Transverse colon (tissue), 4 donors: ENCODE measurements around the gene DOC2B. TPM values are rescaled to one million over a fixed set of nuclear protein-coding genes. Genes with fewer than 3 reads are reported as not detected.
"Not testable (repeated sequence)": the region's sequence is repeated elsewhere in the genome, so short reads cannot be mapped to it uniquely, and the experiment has no call there.

Experiments used
- DNase-seq: peaks from one replicate; pipeline ENCODE4 v3.0.0-alpha.2; 2019
- H3K27ac ChIP-seq, 4 donors: fragments of 200-600 bp; sonication (generic); 2 replicates each; pipeline ENCODE4 v1.5.1; 2016 to 2018; ENCODE audit warnings: inconsistent platforms in 4 of 4
- H3K27me3 ChIP-seq: fragments of 200-600 bp; sonication (generic); 2 replicates; pipeline ENCODE4 v1.5.1; 2017; ENCODE audit warnings: inconsistent platforms
- H3K36me3 ChIP-seq, 4 donors: fragments of 200-600 bp; sonication (generic); 2 replicates each; pipeline ENCODE4 v1.5.1; 2017 to 2019; ENCODE audit warnings: inconsistent platforms in 4 of 4
- H3K4me1 ChIP-seq, 4 donors: fragments of 200-600 bp; sonication (generic); 2 replicates each; pipeline ENCODE4 v1.5.1; 2017 to 2020; ENCODE audit warnings: inconsistent platforms in 4 of 4
- H3K4me3 ChIP-seq, 4 donors: fragments of 200-600 bp; sonication (generic); 1 replicate in 1 of 4; 2 replicates in 3 of 4; pipeline versions ENCODE4 v1.5.1 to v1.6.1; 2017 to 2019; ENCODE audit warnings: inconsistent platforms in 4 of 4
- H3K9me3 ChIP-seq, 2 donors: fragments of 200-600 bp; sonication (generic); 2 replicates each; pipeline ENCODE4 v1.5.1; 2017 to 2019; ENCODE audit warnings: inconsistent platforms in 2 of 2
- WGBS, 2 donors: methylation state at CpG; one replicate each; pipeline ENCODE4 v1.1.5; 2018; ENCODE audit warnings: low coverage in 1 of 2; 5-methylcytosine and 5-hydroxymethylcytosine counted together
- in situ Hi-C, 4 donors: fragments of 200-750 bp; cut with MboI; loops; one replicate each; pipeline versions ENCODE4 v1.15.0 to v1.15.1; 2017; ENCODE audit warnings: low sequenced_read_pairs in 3 of 4, low pct_ligation_motif_present in 1 of 4, low pct_unique_long_range_greater_than_20kb in 1 of 4
- intact Hi-C: fragments of 100-400 bp; cut with DNase I; formaldehyde crosslinking; loops from one replicate; pipeline ENCODE4 v1.15.1; 2023; ENCODE audit warnings: low total_unique reads
- total RNA-seq, 4 donors: library from RNA; depleted of rRNA; stranded (reverse); fragments of >200 nt; gene quantifications; one replicate each; pipeline ENCODE4 v1.1.0, GENCODE V29; 2016
- TF ChIP-seq, protein P1 (sequence below), 5 experiments: fragments of 200-600 bp in 3 of 5; fragments of 450-650 bp in 2 of 5; sonication (generic) in 3 of 5; IDR thresholded peaks; 1 replicate in 2 of 5; 2 replicates in 3 of 5; pipeline ENCODE4 v1.5.1; 2016 to 2017; ENCODE audit warnings: antibody characterized with exemption in 5 of 5, inconsistent platforms in 3 of 5, mild to moderate bottlenecking in 2 of 5, moderate library complexity in 1 of 5

Gene DOC2B
- total RNA-seq, 4 donors from 2014 or later = 1.8 to 11.6 (median 2.6) TPM

DNA sequence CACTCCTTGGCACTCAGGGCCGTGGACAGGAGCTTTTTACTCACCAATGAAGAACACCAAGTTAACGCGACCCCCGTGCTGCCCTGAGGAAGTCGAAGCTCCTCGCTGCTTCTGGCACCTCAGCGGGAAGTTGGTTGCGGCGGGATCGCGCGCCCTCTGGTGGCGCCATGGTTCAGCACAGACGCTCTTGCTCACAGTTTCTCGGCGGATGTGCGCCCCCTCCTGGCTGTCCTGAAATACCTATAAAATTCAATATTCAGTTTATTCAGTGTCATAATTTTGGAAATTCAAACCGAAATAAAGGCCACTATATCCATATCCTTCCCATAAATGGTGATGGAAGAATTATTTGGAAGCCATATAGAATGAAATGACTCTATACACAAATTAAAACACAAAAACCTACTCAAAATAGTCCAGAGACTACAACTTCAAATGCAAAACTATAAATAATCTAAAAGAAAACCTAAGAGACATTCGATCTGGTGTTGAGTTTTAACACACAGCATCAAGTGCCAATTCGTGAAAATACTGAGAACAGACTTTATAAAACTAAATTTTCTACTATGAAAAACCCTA is 63.0 kb downstream of the DOC2B start:
- WGBS, 2 donors = 2 to 7% methylated on average over 3 to 4 of the region's 20 CpGs
- TF ChIP-seq, protein P1, sequence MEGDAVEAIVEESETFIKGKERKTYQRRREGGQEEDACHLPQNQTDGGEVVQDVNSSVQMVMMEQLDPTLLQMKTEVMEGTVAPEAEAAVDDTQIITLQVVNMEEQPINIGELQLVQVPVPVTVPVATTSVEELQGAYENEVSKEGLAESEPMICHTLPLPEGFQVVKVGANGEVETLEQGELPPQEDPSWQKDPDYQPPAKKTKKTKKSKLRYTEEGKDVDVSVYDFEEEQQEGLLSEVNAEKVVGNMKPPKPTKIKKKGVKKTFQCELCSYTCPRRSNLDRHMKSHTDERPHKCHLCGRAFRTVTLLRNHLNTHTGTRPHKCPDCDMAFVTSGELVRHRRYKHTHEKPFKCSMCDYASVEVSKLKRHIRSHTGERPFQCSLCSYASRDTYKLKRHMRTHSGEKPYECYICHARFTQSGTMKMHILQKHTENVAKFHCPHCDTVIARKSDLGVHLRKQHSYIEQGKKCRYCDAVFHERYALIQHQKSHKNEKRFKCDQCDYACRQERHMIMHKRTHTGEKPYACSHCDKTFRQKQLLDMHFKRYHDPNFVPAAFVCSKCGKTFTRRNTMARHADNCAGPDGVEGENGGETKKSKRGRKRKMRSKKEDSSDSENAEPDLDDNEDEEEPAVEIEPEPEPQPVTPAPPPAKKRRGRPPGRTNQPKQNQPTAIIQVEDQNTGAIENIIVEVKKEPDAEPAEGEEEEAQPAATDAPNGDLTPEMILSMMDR (IDR thresholded peaks at IDR 0.05) = peak in 3 of 5 experiments; percentile 13 to 42 (median 34)
- H3K4me1 ChIP-seq, H3K27me3 ChIP-seq, H3K27ac ChIP-seq, intact Hi-C loops, DNase-seq, H3K4me3 ChIP-seq, H3K36me3 ChIP-seq, H3K9me3 ChIP-seq, in situ Hi-C loops: not testable (repeated sequence)

DNA sequence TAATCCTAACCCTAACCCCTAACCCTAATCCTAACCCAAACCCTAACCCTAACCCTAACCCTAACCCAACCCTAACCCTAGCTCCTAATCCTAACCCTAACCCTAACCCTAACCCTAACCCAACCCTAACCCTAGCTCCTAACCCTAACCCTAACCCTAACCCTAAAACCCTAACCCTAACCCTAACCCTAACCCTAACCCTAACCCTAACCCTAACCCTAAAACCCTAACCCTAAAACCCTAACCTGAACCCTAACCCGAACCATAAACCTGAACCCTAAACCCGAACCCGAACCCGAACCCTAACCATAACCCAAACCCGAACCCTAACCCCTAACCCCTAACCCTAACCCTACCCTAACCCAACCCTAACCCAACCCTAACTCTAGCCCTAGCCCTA is 68.3 kb downstream of the DOC2B start:
- H3K4me1 ChIP-seq, H3K4me3 ChIP-seq, intact Hi-C loops, H3K27ac ChIP-seq, H3K27me3 ChIP-seq, DNase-seq, H3K9me3 ChIP-seq, in situ Hi-C loops, H3K36me3 ChIP-seq: not testable (repeated sequence)
- no CpG with 5 or more reads among the region's 5 CpGs for WGBS, 2 donors

Other genes with a start within 250 kb of the DOC2B start
- not detected for gene SCGB1C2, start 44.1 kb downstream of the DOC2B start, total RNA-seq
- 10 to 100 TPM; 24.3 to 90.5 (median 47.2) TPM for gene RPH3AL, start 171.2 kb upstream of the DOC2B start, total RNA-seq